ENCODE results near the gene IKZF5.

DNA sequence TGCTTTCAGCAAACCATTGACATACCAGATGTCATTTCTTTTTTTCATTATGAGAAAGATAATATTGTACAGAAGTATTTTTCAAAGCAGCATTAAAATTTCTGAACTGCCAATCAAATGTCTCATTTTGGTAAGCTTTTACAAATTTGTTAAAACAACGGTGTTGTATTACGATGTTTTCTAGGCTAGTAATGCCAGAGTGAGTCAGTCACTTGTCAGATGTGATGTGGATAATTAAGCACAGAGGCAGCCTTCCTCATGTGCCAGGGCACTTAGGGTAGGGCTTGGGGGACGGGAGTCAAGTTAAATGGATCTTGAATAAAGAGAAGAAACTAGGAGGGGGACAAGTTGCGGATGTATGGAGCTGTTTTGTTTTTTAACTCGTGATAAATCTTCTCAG is 18.3 kb downstream of the IKZF5 start:
- TF ChIP-seq, protein P1, sequence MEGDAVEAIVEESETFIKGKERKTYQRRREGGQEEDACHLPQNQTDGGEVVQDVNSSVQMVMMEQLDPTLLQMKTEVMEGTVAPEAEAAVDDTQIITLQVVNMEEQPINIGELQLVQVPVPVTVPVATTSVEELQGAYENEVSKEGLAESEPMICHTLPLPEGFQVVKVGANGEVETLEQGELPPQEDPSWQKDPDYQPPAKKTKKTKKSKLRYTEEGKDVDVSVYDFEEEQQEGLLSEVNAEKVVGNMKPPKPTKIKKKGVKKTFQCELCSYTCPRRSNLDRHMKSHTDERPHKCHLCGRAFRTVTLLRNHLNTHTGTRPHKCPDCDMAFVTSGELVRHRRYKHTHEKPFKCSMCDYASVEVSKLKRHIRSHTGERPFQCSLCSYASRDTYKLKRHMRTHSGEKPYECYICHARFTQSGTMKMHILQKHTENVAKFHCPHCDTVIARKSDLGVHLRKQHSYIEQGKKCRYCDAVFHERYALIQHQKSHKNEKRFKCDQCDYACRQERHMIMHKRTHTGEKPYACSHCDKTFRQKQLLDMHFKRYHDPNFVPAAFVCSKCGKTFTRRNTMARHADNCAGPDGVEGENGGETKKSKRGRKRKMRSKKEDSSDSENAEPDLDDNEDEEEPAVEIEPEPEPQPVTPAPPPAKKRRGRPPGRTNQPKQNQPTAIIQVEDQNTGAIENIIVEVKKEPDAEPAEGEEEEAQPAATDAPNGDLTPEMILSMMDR (conservative IDR thresholded peaks at IDR 0.05; ENCODE audit: low read depth in 2 of 2), result no peak
- TF ChIP-seq STAT1 (IDR thresholded peaks at IDR 0.05; ENCODE audit: unreplicated experiment), result no peak
- TF ChIP-seq EZH2 (IDR thresholded peaks at IDR 0.05; ENCODE audit: low read depth, unreplicated experiment), result no peak
- TF ChIP-seq ZNF331 (CRISPR knock-in tag; IDR thresholded peaks at IDR 0.05; ENCODE audit: low read depth), result no peak
- TF ChIP-seq POLR2AphosphoS5 (IDR thresholded peaks at IDR 0.05; ENCODE audit: low read depth), result no peak
- TF ChIP-seq EZH2phosphoT487 (IDR thresholded peaks at IDR 0.05; ENCODE audit: unreplicated experiment), result no peak
- no peak for TF ChIP-seq NANOG (IDR thresholded peaks at IDR 0.05; ENCODE audit: borderline replicate concordance)

Measured in GM23338 (cell line).